A549 (cell line): ENCODE results near the gene FOXS1. TPM values are rescaled to one million over a fixed set of nuclear protein-coding genes. Genes with fewer than 3 reads are reported as not detected.

Source experiments
- ATAC-seq, 2 experiments: fragments of 200-7000 bp in 1 of 2; fragments of >200 bp in 1 of 2; cut with Nextera tagmentation in 1 of 2; cut with Tn5 transposase in 1 of 2; 3 replicates each; pipeline versions ENCODE4 v1.8.0 to v1.9.1; 2018 to 2020; ENCODE audit warnings: mild to moderate bottlenecking in 1 of 2, moderate library complexity in 1 of 2
- CTCF ChIA-PET: fragments of 300-600 bp; sonication (Branson Sonifier 250); formaldehyde crosslinking; extraction: SDS; loops from one replicate; lab custom pipeline; 2021; ENCODE audit warnings: antibody characterized with exemption, inconsistent platforms; lab: Yijun Ruan, JAX
- POLR2A ChIA-PET: fragments of 350-600 bp; formaldehyde crosslinking; extraction: SDS; loops from one replicate; lab custom pipeline; 2021; ENCODE audit warnings: antibody characterized with exemption, inconsistent platforms; lab: Yijun Ruan, JAX
- DNase-seq, 2 experiments: peaks; one replicate each; pipeline versions ENCODE4 v3.0.0 to v3.0.0-alpha.2; 2011 to 2016; ENCODE audit warnings: low read depth in 1 of 2, low spot score in 1 of 2
- FAIRE-seq: peaks from 2 replicates; lab custom pipeline; 2011; peaks lifted over from hg19 to GRCh38; lab: Jason Lieb, UNC
- H3K27ac ChIP-seq, 2 experiments: fragments of >200 bp; sonication (Bioruptor Twin); formaldehyde crosslinking; 3 replicates each; pipeline ENCODE4 v1.5.1; 2016 to 2017
- H3K4me1 ChIP-seq: fragments of >200 bp; sonication (Bioruptor Twin); formaldehyde crosslinking; 3 replicates; pipeline ENCODE4 v1.6.1; 2016
- H3K4me2 ChIP-seq: fragments of >200 bp; sonication (Bioruptor Twin); formaldehyde crosslinking; 3 replicates; pipeline ENCODE4 v1.6.1; 2016
- H3K4me3 ChIP-seq: fragments of >200 bp; sonication (Bioruptor Twin); formaldehyde crosslinking; 3 replicates; pipeline ENCODE4 v1.5.1; 2016
- H3K9me3 ChIP-seq: fragments of >200 bp; sonication (Bioruptor Twin); formaldehyde crosslinking; 3 replicates; pipeline ENCODE4 v1.6.1; 2016
- BHLHE40 ChIP-seq: IDR thresholded peaks from 2 replicates; pipeline ENCODE4 v1.6.1; 2012; ENCODE audit warnings: low read depth, low read length, inconsistent platforms
- CBX2 ChIP-seq: fragments of 200-600 bp; sonication (generic); IDR thresholded peaks from 2 replicates; pipeline ENCODE4 v1.6.1; 2016; ENCODE audit warnings: low read depth, mild to moderate bottlenecking, borderline replicate concordance
- CBX8 ChIP-seq: fragments of 200-600 bp; sonication (generic); IDR thresholded peaks from 2 replicates; pipeline ENCODE4 v1.6.1; 2016
- EHF ChIP-seq: fragments of 250-450 bp; sonication (Bioruptor Pico); IDR thresholded peaks from 2 replicates; pipeline ENCODE4 v1.5.0; 2020; ENCODE audit warnings: mild to moderate bottlenecking
- FOSB ChIP-seq: fragments of 250-450 bp; sonication (Bioruptor Pico); IDR thresholded peaks from 2 replicates; pipeline ENCODE4 v1.5.0; 2020; ENCODE audit warnings: mild to moderate bottlenecking, moderate library complexity
- HDAC2 ChIP-seq: fragments of 200-600 bp; sonication (generic); IDR thresholded peaks from 2 replicates; pipeline ENCODE4 v1.6.1; 2016
- HEYL ChIP-seq: fragments of 250-450 bp; sonication (Bioruptor Pico); IDR thresholded peaks from 2 replicates; pipeline ENCODE4 v1.8.0; 2021; ENCODE audit warnings: mild to moderate bottlenecking, moderate library complexity
- HOXB13 ChIP-seq: fragments of 250-450 bp; sonication (Bioruptor Pico); IDR thresholded peaks from 2 replicates; pipeline ENCODE4 v1.5.0; 2020; ENCODE audit warnings: low read depth, mild to moderate bottlenecking, moderate library complexity
- JUNB ChIP-seq: fragments of >200 bp; sonication (Bioruptor Twin); formaldehyde crosslinking; IDR thresholded peaks from 2 replicates; pipeline ENCODE4 v1.6.1; 2016
- MAFK ChIP-seq: fragments of 450-650 bp; IDR thresholded peaks from 2 replicates; pipeline ENCODE4 v1.6.1; 2014; ENCODE audit not compliant: partially characterized antibody
- MAX ChIP-seq: IDR thresholded peaks from 2 replicates; pipeline ENCODE4 v1.6.1; 2012
- RAD21 ChIP-seq, 2 experiments: fragments of >200 bp in 1 of 2; sonication (Bioruptor Twin) in 1 of 2; formaldehyde crosslinking in 1 of 2; IDR thresholded peaks in 1 of 2; conservative IDR thresholded peaks in 1 of 2; 2 replicates in 1 of 2; 3 replicates in 1 of 2; pipeline ENCODE4 v1.6.1; 2012 to 2018; ENCODE audit warnings: inconsistent platforms in 1 of 2
- RCOR1 ChIP-seq: fragments of 150-350 bp; IDR thresholded peaks from 2 replicates; pipeline ENCODE4 v1.6.1; 2014; ENCODE audit warnings: antibody characterized with exemption, low read length, low read depth
- REST ChIP-seq: fragments of 200-600 bp; sonication (generic); IDR thresholded peaks from 2 replicates; pipeline ENCODE4 v1.6.1; 2016; ENCODE audit warnings: antibody characterized with exemption, mild to moderate bottlenecking, moderate library complexity
- RNF2 ChIP-seq: fragments of 200-600 bp; sonication (generic); IDR thresholded peaks from 2 replicates; pipeline ENCODE4 v1.6.1; 2016; ENCODE audit warnings: low read depth, mild to moderate bottlenecking, antibody characterized with exemption, moderate library complexity, borderline replicate concordance
- USF2 ChIP-seq: fragments of 450-650 bp; IDR thresholded peaks from 2 replicates; pipeline ENCODE4 v1.6.1; 2014; ENCODE audit warnings: antibody characterized with exemption
- ZFP36 ChIP-seq: fragments of 450-650 bp; IDR thresholded peaks from 2 replicates; pipeline ENCODE4 v1.6.1; 2014; ENCODE audit warnings: borderline replicate concordance; ENCODE audit not compliant: partially characterized antibody
- WGBS: methylation state at CpG from one replicate; pipeline ENCODE4 v1.1.6; 2017; ENCODE audit errors: missing lambda C conversion rate; 5-methylcytosine and 5-hydroxymethylcytosine counted together
- polyA plus RNA-seq, 4 experiments: library from polyadenylated mRNA; depleted of rRNA in 3 of 4; stranded (reverse); fragments of >200 nt; fragmentation: RNase III in 1 of 4; extraction: RNeasy Plus Mini Kit Qiagen cat#74134 plus additional on column Dnase treatment in 1 of 4; gene quantifications; 2 replicates in 3 of 4; 3 replicates in 1 of 4; pipeline ENCODE4 v1.2.3, GENCODE V29; 2011 to 2017
- TF ChIP-seq, protein P1 (sequence below): fragments of 250-450 bp; sonication (Bioruptor Pico); IDR thresholded peaks from 2 replicates; pipeline ENCODE4 v1.5.0; 2020; ENCODE audit warnings: low read depth, mild to moderate bottlenecking, moderate library complexity

FOXS1 gene
- polyA plus RNA-seq, 2 of the 4 experiments (the other 2 are of a cell fraction): 1.5 to 3.7 TPM

- ChIA-PET CTCF (interaction anchor here (0.7 to 6.8 kb wide), 6 partner anchors 10 to 204 kb away, joined by 3 to 80 read pairs (median 12); partner anchors contain the start of gene PDRG1), POLR2A (no interaction called here)
- Histone ChIP-seq H3K4me3 (no peak overlapping the region), H3K4me2 (no peak overlapping the region), H3K27ac (no peak overlapping the region), H3K9me3 (no peaks in the 10 kb centered on the region), H3K4me1 (peaks cover 22% of the 10 kb centered on the region; the same call in 2 of the 3 replicates)
- TF ChIP-seq MAX (no peak), ZFP36 (no peak), REST (no peak), FOSB (CRISPR knock-in tag) (no peak), HOXB13 (CRISPR knock-in tag) (no peak)
- TF ChIP-seq, protein P1, sequence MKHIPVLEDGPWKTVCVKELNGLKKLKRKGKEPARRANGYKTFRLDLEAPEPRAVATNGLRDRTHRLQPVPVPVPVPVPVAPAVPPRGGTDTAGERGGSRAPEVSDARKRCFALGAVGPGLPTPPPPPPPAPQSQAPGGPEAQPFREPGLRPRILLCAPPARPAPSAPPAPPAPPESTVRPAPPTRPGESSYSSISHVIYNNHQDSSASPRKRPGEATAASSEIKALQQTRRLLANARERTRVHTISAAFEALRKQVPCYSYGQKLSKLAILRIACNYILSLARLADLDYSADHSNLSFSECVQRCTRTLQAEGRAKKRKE (CRISPR knock-in tag): no peak
- FAIRE-seq: no peak
- ATAC-seq: no peak
- 63% methylated on average over 2 of the region's 2 CpGs for WGBS
- DNase-seq: no peak
Observed at GRCh38 chr20:31827059-31827458, 18.3 kb downstream of the FOXS1 start.

GRCh38 chr20:31826074-31826473 is 19.3 kb downstream of the FOXS1 start:
- no peak for FAIRE-seq
- no peak for DNase-seq
- H3K27ac ChIP-seq: no peak overlapping the region
- H3K4me1 ChIP-seq: peaks cover 23% of the 10 kb centered on the region; the same call in 2 of the 3 replicates
- no peak overlapping the region for H3K4me3 ChIP-seq
- POLR2A ChIA-PET: no interaction called here
- WGBS: 72% methylated on average over 5 of the region's 5 CpGs
- ATAC-seq: no peak
- no peak for TF ChIP-seq EHF (CRISPR knock-in tag)
- peak; percentile 25 for TF ChIP-seq MAFK
- H3K9me3 ChIP-seq: no peaks in the 10 kb centered on the region
- H3K4me2 ChIP-seq: no peak overlapping the region
- CTCF ChIA-PET: interaction anchor here (1.6 to 6.8 kb wide), 4 partner anchors 10 to 26 kb away, joined by 6 to 80 read pairs (median 12); no protein-coding TSS in a partner anchor

DNA sequence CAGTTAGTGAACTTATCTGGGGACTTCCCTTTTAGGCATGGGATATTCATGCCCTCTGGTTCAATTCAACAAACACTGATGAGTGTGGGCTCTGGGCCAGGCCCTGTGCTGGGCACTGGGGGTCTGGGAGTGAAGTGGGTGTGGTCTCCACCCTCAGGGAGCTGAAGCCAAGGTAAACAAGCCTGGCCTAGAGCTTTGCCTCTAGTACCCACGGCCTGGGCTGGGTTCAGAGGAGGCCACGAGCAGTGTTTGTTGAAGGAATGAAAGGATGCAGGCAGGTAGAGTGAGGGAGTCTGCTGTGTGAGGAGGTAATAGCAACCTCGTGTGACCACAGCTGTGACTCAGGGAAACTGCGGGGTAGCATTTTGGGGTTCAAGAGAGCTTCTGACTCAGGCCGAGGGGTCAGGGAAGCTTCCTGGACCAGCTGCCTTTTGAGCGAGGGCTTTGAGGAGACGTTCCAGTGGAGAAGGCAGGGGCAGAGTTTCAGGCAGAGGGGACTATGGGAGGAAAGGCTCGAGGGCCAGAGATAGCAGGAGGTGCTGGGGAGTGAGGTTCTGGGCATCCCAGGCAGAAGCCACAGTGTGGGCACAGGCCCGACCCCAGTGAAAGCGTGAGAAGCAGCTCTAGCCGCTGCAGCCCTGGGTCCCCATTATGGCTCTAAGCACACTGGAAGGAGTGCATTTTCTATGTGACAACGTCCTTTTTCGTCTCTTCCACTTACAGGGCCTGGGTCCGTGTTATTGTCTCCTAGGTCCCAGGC is 20.7 kb downstream of the FOXS1 start:
- ChIA-PET POLR2A (no interaction called here), CTCF (interaction anchor here (1.5 to 6.8 kb wide), 10 partner anchors 10 to 267 kb away, joined by 3 to 133 read pairs (median 54); partner anchors contain the start of genes FOXS1 and PDRG1)
- WGBS: 70% methylated on average over 14 of the region's 14 CpGs

More for the DNA sequence above, 20.7 kb downstream of the FOXS1 start:
- H3K4me2 ChIP-seq: no peak overlapping the region
- no peak for TF ChIP-seq RCOR1
- TF ChIP-seq JUNB: no peak
- no peak for TF ChIP-seq HEYL (CRISPR knock-in tag)
- TF ChIP-seq RNF2: no peak
- TF ChIP-seq BHLHE40: no peak
- no peak for TF ChIP-seq HDAC2
- no peak for TF ChIP-seq CBX8
- no peak for TF ChIP-seq RAD21 (conservative IDR thresholded peaks at IDR 0.05 in 1 of 2, IDR thresholded peaks at IDR 0.05 in 1 of 2)
- no peak for TF ChIP-seq USF2
- no peak for TF ChIP-seq CBX2
- TF ChIP-seq, all 56 proteins: peak for 0
- ATAC-seq: no peak
- no peaks in the 10 kb centered on the region for H3K9me3 ChIP-seq
- no peak overlapping the region for H3K4me3 ChIP-seq
- H3K27ac ChIP-seq: peak overlapping the region in 1 of 2 experiments; percentile 68; a peak in 1 of 6 replicates
- H3K4me1 ChIP-seq: peaks cover 23% of the 10 kb centered on the region; the same call in 2 of the 3 replicates
- DNase-seq: no peak
- no peak for FAIRE-seq
